ENCODE data around the gene NHLRC4. TPM values are rescaled to one million over a fixed set of nuclear protein-coding genes. Genes with fewer than 3 reads are reported as not detected.

Gene NHLRC4
- total and polyA plus RNA-seq, 2 of the 13 experiments (the other 11 are each of a cell fraction or from before 2014, with no cell fraction given) = 0.40 to 0.59 TPM

GRCh38 chr16:566475-567372 is at the start of gene NHLRC4 (continued):
- TF ChIP-seq GABPB1 (CRISPR knock-in tag; IDR thresholded peaks at IDR 0.05) (peak; percentile 49), ZSCAN21 (CRISPR knock-in tag; IDR thresholded peaks at IDR 0.05; ENCODE audit: borderline replicate concordance) (no peak), TGIF2 (CRISPR knock-in tag; IDR thresholded peaks at IDR 0.05) (no peak)
- TF ChIP-seq, protein P1, sequence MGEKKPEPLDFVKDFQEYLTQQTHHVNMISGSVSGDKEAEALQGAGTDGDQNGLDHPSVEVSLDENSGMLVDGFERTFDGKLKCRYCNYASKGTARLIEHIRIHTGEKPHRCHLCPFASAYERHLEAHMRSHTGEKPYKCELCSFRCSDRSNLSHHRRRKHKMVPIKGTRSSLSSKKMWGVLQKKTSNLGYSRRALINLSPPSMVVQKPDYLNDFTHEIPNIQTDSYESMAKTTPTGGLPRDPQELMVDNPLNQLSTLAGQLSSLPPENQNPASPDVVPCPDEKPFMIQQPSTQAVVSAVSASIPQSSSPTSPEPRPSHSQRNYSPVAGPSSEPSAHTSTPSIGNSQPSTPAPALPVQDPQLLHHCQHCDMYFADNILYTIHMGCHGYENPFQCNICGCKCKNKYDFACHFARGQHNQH (CRISPR knock-in tag; IDR thresholded peaks at IDR 0.05) = no peak

GRCh38 chr16:518858-519257 is 47.9 kb upstream of the NHLRC4 start:
- ChIA-PET POLR2A (interaction anchor here (0.9 to 2.1 kb wide), 4 partner anchors 9 to 17 kb away, joined by 3 to 8 read pairs (median 4); partner anchors contain the start of gene CAPN15), CTCF (ENCODE audit: low intra/inter-chr PET ratio, low total read pairs) (no interaction called here)
- DNase-seq (ENCODE audit: low spot score) = no peak
- no peak overlapping the region for H3K4me3 ChIP-seq (replicated peaks in 1 of 3; ENCODE audit: insufficient read depth in 1 of 3, low read depth in 2 of 3, low read length in 3 of 3)
- H2AFZ ChIP-seq (ENCODE audit: low read length) = no peak overlapping the region
- H3K36me3 ChIP-seq (replicated peaks in 1 of 2; ENCODE audit: control insufficient read depth in 1 of 2, insufficient read depth in 2 of 2, low read length in 2 of 2) = peaks cover 25 to 60% of the 10 kb centered on the region in 2 experiments; a peak in 4 of 5 replicates
- H3K9me3 ChIP-seq (ENCODE audit: low read length) = no peaks in the 10 kb centered on the region
- no peak for FAIRE-seq
- H3K9ac ChIP-seq (ENCODE audit: insufficient read depth, low read depth, low read length) = no peak overlapping the region
- no peaks in the 10 kb centered on the region for H3K27me3 ChIP-seq (ENCODE audit: control insufficient read depth in 1 of 2, insufficient read depth in 2 of 2, low read length in 2 of 2)
- H4K20me1 ChIP-seq (ENCODE audit: insufficient read depth, low read length) = no peaks in the 10 kb centered on the region
- no peak overlapping the region for H3K27ac ChIP-seq (ENCODE audit: extremely low read length, insufficient read depth, low read length)
- H3K4me2 ChIP-seq (ENCODE audit: low read depth, low read length) = no peak overlapping the region
- no TSS peak for BruUV-seq (replicated peaks)
- intact Hi-C loops (cut with micrococcal nuclease; ENCODE audit: unreplicated experiment) = no loop called here
- no peak for ATAC-seq
- TF ChIP-seq POLR2A (IDR thresholded peaks at IDR 0.05; ENCODE audit: insufficient read depth in 1 of 2, low read depth in 2 of 2, low read length in 2 of 2) (0 out of 4 replicates have a peak, but pooled peaks of 1 of the 2 experiments have one; percentile 34), ZNF780A (CRISPR knock-in tag; IDR thresholded peaks at IDR 0.05) (no peak)
- no peaks in the 10 kb centered on the region for H3K79me2 ChIP-seq (ENCODE audit: insufficient read depth, low read length)
- in situ Hi-C loops (cut with HindIII; ENCODE audit: extremely low pct_ligation_motif_present, low pct_unique_long_range_greater_than_20kb) = no loop called here
- 100% methylated on average over 1 of the region's 9 CpGs for WGBS (ENCODE audit: low lambda C conversion rate)
- peaks cover 4% of the 10 kb centered on the region; the same call in 1 of the 2 replicates for H3K4me1 ChIP-seq (ENCODE audit: insufficient read depth, low read length)
